Gastrocnemius medialis (tissue), 4 donors: ENCODE results near the gene GRIA4.

ENCODE experiments used
- CTCF ChIP-seq, 5 experiments: fragments of 450-650 bp in 3 of 5; fragments of 200-600 bp in 2 of 5; sonication (generic) in 2 of 5; IDR thresholded peaks in 4 of 5; conservative IDR thresholded peaks in 1 of 5; 1 replicate in 4 of 5; 2 replicates in 1 of 5; pipeline ENCODE4 v1.5.1; 2016 to 2019; ENCODE audit warnings: antibody characterized with exemption in 5 of 5, mild to moderate bottlenecking in 3 of 5, moderate library complexity in 3 of 5
- POLR2A ChIP-seq, 2 donors: fragments of 450-650 bp; IDR thresholded peaks; one replicate each; pipeline ENCODE4 v1.6.1; 2017; ENCODE audit warnings: antibody characterized with exemption in 2 of 2, mild to moderate bottlenecking in 2 of 2, moderate library complexity in 2 of 2

- TF ChIP-seq CTCF (IDR thresholded peaks at IDR 0.05 in 4 of 5, conservative IDR thresholded peaks at IDR 0.05 in 1 of 5) (no peak), POLR2A (IDR thresholded peaks at IDR 0.05) (no peak)
These were observed 404.7 kb downstream of the GRIA4 start for GRCh38 chr11:106014620-106015019.
